GM12865 (cell line): ENCODE results near the gene RAB24.
"Not testable (repeated sequence)": the region's sequence is repeated elsewhere in the genome, so short reads cannot be mapped to it uniquely, and the experiment has no call there.

Experiments used
- DNase-seq: peaks from one replicate; pipeline ENCODE4 v3.0.0; 2010; ENCODE audit warnings: low read depth
- H3K4me3 ChIP-seq: 2 replicates; pipeline ENCODE4 v1.5.1; 2011; ENCODE audit warnings: mild to moderate bottlenecking, low read depth, low read length, control low read depth
- TF ChIP-seq, protein P1 (sequence below): IDR thresholded peaks from 2 replicates; pipeline ENCODE4 v1.5.1; 2011; ENCODE audit warnings: low read length, control low read depth, low read depth, inconsistent platforms; ENCODE audit not compliant: insufficient read depth; ENCODE audit errors: missing control alignments

The RAB24 gene

DNA sequence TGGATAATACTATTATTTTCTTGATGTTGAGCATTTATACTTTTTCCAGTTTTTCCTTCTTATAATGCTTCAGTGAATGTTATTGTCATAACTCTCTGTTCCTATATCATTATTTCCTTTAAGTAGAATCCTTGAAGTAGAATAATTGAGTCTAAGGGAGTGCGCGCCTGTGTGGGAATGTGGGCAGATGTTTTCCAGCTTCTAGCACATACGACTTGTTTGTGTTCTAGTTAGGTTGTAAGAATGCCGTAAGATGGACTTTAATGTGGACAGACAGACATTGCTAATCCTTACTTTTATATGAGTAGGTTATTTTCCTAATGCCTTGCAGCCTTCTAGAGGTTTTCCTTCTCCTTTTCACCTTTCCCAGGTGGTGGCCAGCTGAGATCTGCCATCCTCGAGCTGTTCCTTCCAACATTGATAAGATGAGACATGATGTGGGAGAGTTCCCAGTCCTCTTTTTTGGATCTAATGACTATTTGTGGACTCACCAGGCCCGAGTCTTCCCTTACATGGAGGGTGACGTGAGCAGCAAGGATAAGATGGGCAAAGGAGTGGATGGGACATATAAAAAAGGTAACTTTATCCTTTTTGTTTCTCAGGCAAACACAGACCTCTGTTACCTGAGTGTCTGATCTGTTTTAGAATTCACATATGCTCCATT is 34.2 kb downstream of the RAB24 start:
- H3K4me3 ChIP-seq, result no peak overlapping the region
- TF ChIP-seq, protein P1, sequence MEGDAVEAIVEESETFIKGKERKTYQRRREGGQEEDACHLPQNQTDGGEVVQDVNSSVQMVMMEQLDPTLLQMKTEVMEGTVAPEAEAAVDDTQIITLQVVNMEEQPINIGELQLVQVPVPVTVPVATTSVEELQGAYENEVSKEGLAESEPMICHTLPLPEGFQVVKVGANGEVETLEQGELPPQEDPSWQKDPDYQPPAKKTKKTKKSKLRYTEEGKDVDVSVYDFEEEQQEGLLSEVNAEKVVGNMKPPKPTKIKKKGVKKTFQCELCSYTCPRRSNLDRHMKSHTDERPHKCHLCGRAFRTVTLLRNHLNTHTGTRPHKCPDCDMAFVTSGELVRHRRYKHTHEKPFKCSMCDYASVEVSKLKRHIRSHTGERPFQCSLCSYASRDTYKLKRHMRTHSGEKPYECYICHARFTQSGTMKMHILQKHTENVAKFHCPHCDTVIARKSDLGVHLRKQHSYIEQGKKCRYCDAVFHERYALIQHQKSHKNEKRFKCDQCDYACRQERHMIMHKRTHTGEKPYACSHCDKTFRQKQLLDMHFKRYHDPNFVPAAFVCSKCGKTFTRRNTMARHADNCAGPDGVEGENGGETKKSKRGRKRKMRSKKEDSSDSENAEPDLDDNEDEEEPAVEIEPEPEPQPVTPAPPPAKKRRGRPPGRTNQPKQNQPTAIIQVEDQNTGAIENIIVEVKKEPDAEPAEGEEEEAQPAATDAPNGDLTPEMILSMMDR, result no peak
- DNase-seq, result no peak

DNA sequence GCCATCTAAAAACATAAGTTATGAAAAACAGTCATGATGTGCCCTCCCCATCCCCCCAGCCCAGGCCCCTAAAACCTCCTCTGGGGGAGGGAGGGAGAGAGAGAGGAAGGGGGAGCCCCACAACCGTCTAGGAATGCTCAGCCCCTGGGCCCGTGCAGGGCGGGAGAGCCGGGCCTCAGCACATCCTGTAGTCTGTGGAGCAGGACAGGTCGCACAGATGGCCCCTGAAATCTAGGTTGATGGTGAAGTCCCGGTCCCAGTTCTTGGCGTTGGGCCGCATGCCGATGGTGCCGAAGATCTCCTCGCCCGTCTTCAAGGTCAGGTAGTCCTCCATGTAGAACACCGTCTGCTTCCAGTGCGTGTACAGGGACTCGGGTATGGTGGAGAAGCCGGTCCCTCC is 38.1 kb downstream of the RAB24 start:
- no peak overlapping the region for H3K4me3 ChIP-seq
- DNase-seq, result no peak
- TF ChIP-seq, protein P1, result no peak

DNA sequence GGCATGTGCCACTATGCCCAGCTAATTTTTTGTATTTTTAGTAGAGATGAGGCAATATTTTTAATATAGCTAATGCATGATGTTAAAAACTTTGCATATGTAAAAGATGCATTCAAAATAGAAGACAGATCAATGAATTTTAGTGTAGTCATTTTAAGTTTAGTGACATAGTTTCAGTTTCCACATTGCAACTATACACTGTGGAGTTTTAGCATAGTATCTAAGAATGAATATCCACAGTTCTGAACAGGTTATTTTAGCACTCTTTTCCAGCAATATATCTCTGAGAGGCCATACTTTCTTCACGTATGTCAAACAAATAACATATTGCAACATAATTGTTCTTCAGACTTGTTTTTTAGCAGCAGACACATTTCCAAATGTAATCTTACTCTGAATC is 39.3 kb downstream of the RAB24 start:
- no peak overlapping the region for H3K4me3 ChIP-seq
- TF ChIP-seq, protein P1, result no peak
- DNase-seq, result no peak

DNA sequence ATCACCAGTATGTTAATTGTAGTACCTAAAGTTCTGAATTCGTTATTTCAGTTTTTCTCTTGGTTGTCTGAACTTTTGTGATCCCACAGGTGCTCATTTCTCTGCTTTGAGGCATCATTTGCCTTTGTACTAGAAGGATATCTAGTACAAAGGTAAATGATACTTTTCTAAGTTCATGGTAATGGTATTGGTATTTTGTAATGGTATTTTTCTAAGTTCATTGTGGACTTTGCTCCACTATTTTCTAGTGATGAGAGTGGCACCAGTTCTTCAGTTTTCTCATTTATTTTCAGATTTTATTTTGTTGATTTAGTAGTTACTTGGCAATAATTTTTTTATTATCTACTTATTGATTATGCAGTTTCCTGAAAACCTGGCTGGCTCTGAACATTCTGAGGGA is 42.0 kb downstream of the RAB24 start:
- TF ChIP-seq, protein P1, result no peak
- no peak overlapping the region for H3K4me3 ChIP-seq
- DNase-seq, result no peak

DNA sequence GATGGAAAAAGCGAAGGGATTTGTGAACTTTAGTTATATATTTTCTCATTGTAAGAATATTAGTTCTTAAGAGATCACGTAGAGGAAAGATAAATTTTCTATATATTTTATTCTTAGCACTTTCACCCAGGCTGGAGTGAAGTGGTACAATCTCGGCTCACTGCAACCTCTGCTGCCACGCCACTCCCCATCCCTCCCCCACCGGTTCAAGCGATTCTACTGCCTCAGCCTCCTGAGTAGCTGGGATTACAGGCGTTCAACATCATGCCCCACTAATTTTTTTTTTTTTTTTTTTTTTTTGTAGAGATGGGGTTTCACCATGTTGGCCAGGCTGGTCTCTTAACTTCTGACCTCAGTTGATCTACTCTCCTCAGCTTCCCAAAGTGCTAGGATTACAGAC is 42.6 kb downstream of the RAB24 start:
- DNase-seq, result no peak
- TF ChIP-seq, protein P1, result no peak
- no peak overlapping the region for H3K4me3 ChIP-seq

DNA sequence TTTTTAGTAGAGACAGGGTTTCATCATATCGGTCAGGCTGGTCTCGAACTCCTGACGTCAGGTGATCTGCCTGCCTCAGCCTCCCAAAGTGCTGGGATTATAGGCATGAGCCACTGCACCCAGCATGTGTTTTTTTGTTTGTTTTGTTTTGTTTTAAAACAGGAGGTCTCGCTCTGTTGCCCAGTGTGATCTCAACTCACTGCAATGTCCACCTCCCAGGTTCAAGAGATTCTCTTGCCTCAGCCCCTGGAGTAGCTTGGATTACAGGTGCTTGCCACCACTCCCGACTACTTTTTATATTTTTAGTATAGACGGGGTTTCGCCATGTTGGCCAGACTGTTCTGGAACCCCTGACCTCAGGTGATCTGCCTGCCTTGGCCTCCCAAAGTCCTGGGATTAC is 44.8 kb downstream of the RAB24 start:
- not testable (repeated sequence) for DNase-seq

DNA sequence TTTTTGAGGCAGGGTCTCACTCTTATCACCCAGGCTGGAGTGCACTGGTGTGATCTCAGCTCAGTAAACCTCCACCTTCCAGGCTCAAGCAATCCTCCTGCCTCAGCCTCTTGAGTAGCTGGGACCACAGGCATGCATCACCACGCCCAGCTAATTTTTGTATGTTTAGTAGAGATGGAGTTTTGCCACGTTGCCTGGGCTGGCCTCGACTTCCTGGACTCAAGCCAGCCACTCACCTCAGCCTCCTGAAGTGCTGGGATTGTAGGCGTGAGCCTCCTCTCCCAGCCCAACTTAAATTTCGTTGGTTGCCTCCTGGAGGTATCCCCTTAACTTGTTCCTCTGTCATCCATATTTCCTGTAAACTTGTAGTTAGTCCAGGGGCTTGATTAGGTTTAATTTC is 47.2 kb downstream of the RAB24 start:
- no peak overlapping the region for H3K4me3 ChIP-seq
- TF ChIP-seq, protein P1, result no peak
- no peak for DNase-seq

More for the DNA sequence above, 44.8 kb downstream of the RAB24 start:
- H3K4me3 ChIP-seq, result not testable (repeated sequence)

DNA sequence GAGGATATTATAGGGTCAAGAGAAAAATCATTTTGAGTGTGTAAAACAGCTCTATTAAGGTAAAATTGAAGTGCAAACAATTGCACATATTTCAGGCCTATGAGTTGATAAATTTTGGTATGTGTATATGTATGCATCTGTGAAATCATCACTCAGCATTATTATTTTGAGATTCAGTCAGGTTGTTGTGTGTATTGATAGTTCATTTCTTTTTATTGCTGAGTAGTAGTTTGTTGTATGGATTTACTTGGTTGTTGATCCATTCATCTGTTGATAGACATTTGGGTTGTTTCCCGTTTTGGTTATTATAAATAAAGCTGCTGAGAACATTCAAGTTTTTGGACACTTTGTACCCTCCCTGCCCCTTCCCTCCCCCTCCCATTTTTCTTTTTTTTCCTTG is 50.3 kb downstream of the RAB24 start:
- H3K4me3 ChIP-seq, result no peak overlapping the region
- no peak for DNase-seq
- TF ChIP-seq, protein P1, result no peak
